Neural progenitor cell (in vitro differentiated cells): ENCODE data around the gene AGPAT1.

Source experiments
- EZH2 ChIP-seq: fragments of 200-600 bp; sonication (generic); IDR thresholded peaks from 2 replicates; pipeline ENCODE4 v1.6.1; 2017; ENCODE audit warnings: antibody characterized with exemption, mild to moderate bottlenecking, moderate library complexity
- TF ChIP-seq, protein P1 (sequence below): fragments of 200-600 bp; sonication (generic); IDR thresholded peaks from 2 replicates; pipeline ENCODE4 v1.5.1; 2017; ENCODE audit warnings: antibody characterized with exemption, mild to moderate bottlenecking

DNA sequence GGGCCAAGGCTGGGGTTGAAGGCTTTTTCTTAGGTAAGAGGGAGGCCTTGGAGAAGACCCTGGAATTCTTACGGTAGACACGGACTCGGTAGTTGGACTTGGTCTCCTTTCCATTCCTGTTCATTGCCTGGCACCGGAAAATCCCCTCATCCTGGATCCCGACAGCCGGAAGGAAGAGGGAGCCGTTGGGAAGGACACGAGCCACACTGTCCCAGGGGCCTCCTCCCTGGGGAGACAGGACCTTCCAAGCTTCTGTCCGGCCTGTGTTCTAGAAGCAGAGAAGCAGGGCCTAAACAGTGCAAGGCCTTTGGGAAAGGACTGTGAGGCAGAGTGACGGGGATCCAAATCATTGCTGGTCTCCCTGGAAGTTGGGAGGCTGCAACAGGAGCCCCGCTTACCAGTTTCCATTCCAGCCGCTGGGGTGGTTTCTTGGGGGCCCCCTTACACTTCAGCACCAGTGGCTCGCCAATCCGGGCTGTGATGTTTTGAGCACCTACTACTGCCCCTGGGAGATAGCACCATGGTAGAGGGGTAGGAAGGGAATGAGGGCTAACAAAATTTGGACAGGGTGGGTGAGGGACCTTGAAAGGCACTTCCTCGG lies 7.7 kb upstream of the AGPAT1 start:
- TF ChIP-seq, protein P1, sequence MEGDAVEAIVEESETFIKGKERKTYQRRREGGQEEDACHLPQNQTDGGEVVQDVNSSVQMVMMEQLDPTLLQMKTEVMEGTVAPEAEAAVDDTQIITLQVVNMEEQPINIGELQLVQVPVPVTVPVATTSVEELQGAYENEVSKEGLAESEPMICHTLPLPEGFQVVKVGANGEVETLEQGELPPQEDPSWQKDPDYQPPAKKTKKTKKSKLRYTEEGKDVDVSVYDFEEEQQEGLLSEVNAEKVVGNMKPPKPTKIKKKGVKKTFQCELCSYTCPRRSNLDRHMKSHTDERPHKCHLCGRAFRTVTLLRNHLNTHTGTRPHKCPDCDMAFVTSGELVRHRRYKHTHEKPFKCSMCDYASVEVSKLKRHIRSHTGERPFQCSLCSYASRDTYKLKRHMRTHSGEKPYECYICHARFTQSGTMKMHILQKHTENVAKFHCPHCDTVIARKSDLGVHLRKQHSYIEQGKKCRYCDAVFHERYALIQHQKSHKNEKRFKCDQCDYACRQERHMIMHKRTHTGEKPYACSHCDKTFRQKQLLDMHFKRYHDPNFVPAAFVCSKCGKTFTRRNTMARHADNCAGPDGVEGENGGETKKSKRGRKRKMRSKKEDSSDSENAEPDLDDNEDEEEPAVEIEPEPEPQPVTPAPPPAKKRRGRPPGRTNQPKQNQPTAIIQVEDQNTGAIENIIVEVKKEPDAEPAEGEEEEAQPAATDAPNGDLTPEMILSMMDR: no peak
- TF ChIP-seq EZH2: no peak
